K562 (cell line): Measurements from ENCODE around the gene ZNF195. TPM values are rescaled to one million over a fixed set of nuclear protein-coding genes. Genes with fewer than 3 reads are reported as not detected.
"Not testable (repeated sequence)": the region's sequence is repeated elsewhere in the genome, so short reads cannot be mapped to it uniquely, and the experiment has no call there.

Experiments
- DACH1 ChIP-seq: fragments of 450-650 bp; IDR thresholded peaks from 2 replicates; pipeline ENCODE4 v1.6.1; 2018; ENCODE audit not compliant: partially characterized antibody
- ETV5 ChIP-seq: sonication (generic); formaldehyde crosslinking; IDR thresholded peaks from 2 replicates; pipeline ENCODE4 v1.4.0; 2020; ENCODE audit warnings: low read depth, mild to moderate bottlenecking, missing genetic modification reagents
- FOXP4 ChIP-seq: sonication (generic); formaldehyde crosslinking; IDR thresholded peaks from 2 replicates; pipeline ENCODE4 v1.8.0; 2022; ENCODE audit warnings: mild to moderate bottlenecking, missing genetic modification reagents, borderline replicate concordance
- GABPB1 ChIP-seq: sonication (generic); formaldehyde crosslinking; IDR thresholded peaks from 2 replicates; pipeline ENCODE4 v1.8.0; 2022; ENCODE audit warnings: mild to moderate bottlenecking, missing genetic modification reagents
- JUN ChIP-seq, 2 experiments: sonication (generic) in 1 of 2; formaldehyde crosslinking in 1 of 2; IDR thresholded peaks; 2 replicates each; pipeline versions ENCODE4 v1.6.1 to v1.8.0; 2012 to 2022; ENCODE audit warnings: borderline replicate concordance in 2 of 2, mild to moderate bottlenecking in 2 of 2, improper control_type of control experiment in 1 of 2, low read depth in 1 of 2, low read length in 1 of 2, missing genetic modification reagents in 1 of 2
- MNT ChIP-seq, 2 experiments: fragments of 450-650 bp; conservative IDR thresholded peaks; 2 replicates each; pipeline ENCODE4 v1.6.1; 2017; ENCODE audit warnings: mild to moderate bottlenecking in 2 of 2, moderate library complexity in 2 of 2
- REST ChIP-seq, 2 experiments: fragments of 450-650 bp; formaldehyde crosslinking in 1 of 2; IDR thresholded peaks; 2 replicates each; pipeline versions ENCODE4 v1.4.0 to v1.6.1; 2014 to 2020; ENCODE audit warnings: mild to moderate bottlenecking in 2 of 2, borderline replicate concordance in 1 of 2, low read depth in 1 of 2
- TOE1 ChIP-seq, 2 experiments: fragments of 450-650 bp in 1 of 2; sonication (generic) in 1 of 2; formaldehyde crosslinking in 1 of 2; IDR thresholded peaks; 2 replicates each; pipeline versions ENCODE4 v1.7.1 to v1.8.0; 2016 to 2022; ENCODE audit warnings: borderline replicate concordance in 2 of 2, mild to moderate bottlenecking in 2 of 2, antibody characterized with exemption in 1 of 2, inconsistent platforms in 1 of 2, low read depth in 1 of 2, missing genetic modification reagents in 1 of 2, moderate library complexity in 1 of 2
- VEZF1 ChIP-seq: fragments of 200-800 bp; sonication (Bioruptor generic); IDR thresholded peaks from 2 replicates; pipeline ENCODE4 v1.6.1; 2017; ENCODE audit warnings: missing genetic modification characterization, missing compliant biosample characterization
- polyA plus RNA-seq, 8 experiments: library from polyadenylated mRNA; depleted of rRNA in 4 of 8; stranded (reverse) in 5 of 8; unstranded in 3 of 8; fragments of >200 nt; fragmentation: Nextera tagmentation in 2 of 8; fragmentation: Illumina TruSeq in 1 of 8; extraction: Ambion mirVana in 2 of 8; extraction: Trizol in 1 of 8; gene quantifications; 2 replicates each; pipeline versions ENCODE4 v1.2.1 to v1.2.3, GENCODE V29; 2011 to 2014; ENCODE audit warnings: inconsistent platforms in 1 of 8, missing spikeins in 1 of 8
- total RNA-seq, 7 experiments: library from RNA; depleted of rRNA in 6 of 7; stranded (reverse); fragments of >200 nt in 6 of 7; fragmentation: Illumina TruSeq in 2 of 7; extraction: Trizol in 2 of 7; gene quantifications; 2 replicates each; pipeline versions ENCODE4 v1.2.1 to v1.2.3, GENCODE V29; 2011 to 2021; ENCODE audit warnings: low replicate concordance in 1 of 7

Gene ZNF195
- total and polyA plus RNA-seq, 9 of the 15 experiments (the other 6 are each of a cell fraction or from before 2014, with no cell fraction given), result 42.1 to 75.5 (median 60.4) TPM

- TF ChIP-seq TOE1 (IDR thresholded peaks at IDR 0.05; ENCODE audit: borderline replicate concordance) (peak; percentile 69; the same call in 1 of the 2 replicates), FOXP4 (0 out of 2 replicates have a peak, but pooled peaks have one; percentile 42), JUN (IDR thresholded peaks at IDR 0.05; ENCODE audit: borderline replicate concordance, low read depth, low read length) (0 out of 2 replicates have a peak, but pooled peaks have one; percentile 8), JUN (CRISPR knock-in tag; IDR thresholded peaks at IDR 0.05; ENCODE audit: borderline replicate concordance) (0 out of 2 replicates have a peak, but pooled peaks have one; percentile 47), GABPB1 (peak; percentile 87), ETV5 (CRISPR knock-in tag) (peak; percentile 84), REST (IDR thresholded peaks at IDR 0.05; ENCODE audit: borderline replicate concordance) (peak; percentile 57; the same call in 1 of the 2 replicates), DACH1 (peak; percentile 16), MNT (conservative IDR thresholded peaks at IDR 0.05) (peak; percentile 93 to 96), VEZF1 (CRISPR knock-in tag) (peak; percentile 51)
- not testable (repeated sequence) for TF ChIP-seq TOE1 (CRISPR knock-in tag; IDR thresholded peaks at IDR 0.05; ENCODE audit: borderline replicate concordance, low read depth); REST (CRISPR knock-in tag; IDR thresholded peaks at IDR 0.05; ENCODE audit: low read depth)
Measured at GRCh38 chr11:3404076-3404925, 25.4 kb upstream of the ZNF195 start (continued).
